H1 (cell line): ENCODE data around the gene GRK5. TPM values are rescaled to one million over a fixed set of nuclear protein-coding genes. Genes with fewer than 3 reads are reported as not detected.

ENCODE experiments used
- CBX5 ChIP-seq: fragments of 300-800, 300-1000 bp; sonication (generic); IDR thresholded peaks from 2 replicates; pipeline ENCODE4 v1.7.1; 2016; ENCODE audit warnings: antibody characterized with exemption, low read length, low read depth
- CHD7 ChIP-seq: fragments of 300-600 bp; sonication (generic); IDR thresholded peaks from 2 replicates; pipeline ENCODE4 v1.7.1; 2012; ENCODE audit warnings: low read length, moderate library complexity, mild to moderate bottlenecking, inconsistent platforms; ENCODE audit not compliant: insufficient replicate concordance
- ZNF274 ChIP-seq: IDR thresholded peaks from 2 replicates; pipeline ENCODE4 v1.7.0; 2012; ENCODE audit warnings: low read length, borderline replicate concordance; ENCODE audit errors: extremely low read depth
- polyA plus RNA-seq, 7 experiments: library from polyadenylated mRNA; depleted of rRNA in 3 of 7; stranded (reverse) in 5 of 7; unstranded in 2 of 7; fragments of >200 nt in 5 of 7; fragments of 200-250 nt in 2 of 7; gene quantifications; 1 replicate in 5 of 7; 2 replicates in 1 of 7; 4 replicates in 1 of 7; pipeline versions ENCODE4 v1.2.1 to v1.2.3, GENCODE V29; 2011 to 2013; ENCODE audit warnings: missing spikeins in 2 of 7, mixed read lengths in 2 of 7
- total RNA-seq: library from RNA; stranded (reverse); fragmentation: NEBNext Ultra II Directional; extraction: Animal tissue kit (Norgen Biotek cat#: 25700); gene quantifications from 2 replicates; pipeline ENCODE4 v1.2.1, GENCODE V29; 2021

Gene GRK5
- total and polyA plus RNA-seq, 2 of the 8 experiments (the other 6 are each of a cell fraction or from before 2014, with no cell fraction given): 0.54 to 2.5 TPM

GRCh38 chr10:119494236-119495020, 287.1 kb downstream of the GRK5 start (continued):
- no peak for TF ChIP-seq CHD7
- TF ChIP-seq CBX5: no peak
- no peak for TF ChIP-seq ZNF274
